Cardiac fibroblast (primary cell): ENCODE measurements around the gene REC8.
A peak's percentile ranks its signal among the peaks of the same experiment; 100 is the strongest.

ENCODE experiments used
- DNase-seq, 2 donors: peaks; one replicate each; pipeline versions ENCODE4 v3.0.0 to v3.0.0-alpha.2; 2010; ENCODE audit warnings: low read depth in 2 of 2
- H3K4me3 ChIP-seq, 2 donors: replicated peaks in 1 of 2; 1 replicate in 1 of 2; 2 replicates in 1 of 2; pipeline ENCODE4 v1.5.1; 2011; ENCODE audit warnings: low read depth in 2 of 2, low read length in 2 of 2, mild to moderate bottlenecking in 2 of 2, moderate library complexity in 1 of 2
- CTCF ChIP-seq: IDR thresholded peaks from one replicate; pipeline ENCODE4 v1.5.1; 2011; ENCODE audit warnings: low read depth, mild to moderate bottlenecking, low read length, inconsistent platforms

The REC8 gene

GRCh38 chr14:24183014-24183481 is 11.2 kb downstream of the REC8 start:
- no peak overlapping the region for H3K4me3 ChIP-seq
- TF ChIP-seq CTCF, result no peak
- DNase-seq, result no peak

GRCh38 chr14:24184104-24184970 is 12.5 kb downstream of the REC8 start:
- no peak overlapping the region for H3K4me3 ChIP-seq
- TF ChIP-seq CTCF, result no peak
- no peak for DNase-seq

- no peak overlapping the region for H3K4me3 ChIP-seq
- no peak for TF ChIP-seq CTCF
Measured at GRCh38 chr14:24185026-24185425, 13.1 kb downstream of the REC8 start.

GRCh38 chr14:24185741-24186140 is 13.9 kb downstream of the REC8 start:
- TF ChIP-seq CTCF, result no peak
- H3K4me3 ChIP-seq, result no peak overlapping the region
- no peak for DNase-seq

More at GRCh38 chr14:24185026-24185425, 13.1 kb downstream of the REC8 start:
- no peak for DNase-seq

- TF ChIP-seq CTCF, result no peak
- H3K4me3 ChIP-seq, result no peak overlapping the region
Measured at GRCh38 chr14:24186831-24187538, 15.1 kb downstream of the REC8 start.

GRCh38 chr14:24187539-24187915 is 15.6 kb downstream of the REC8 start:
- no peak for TF ChIP-seq CTCF
- DNase-seq, result no peak
- peak overlapping the region in 1 of 2 donors; percentile 78 for H3K4me3 ChIP-seq

More at GRCh38 chr14:24186831-24187538, 15.1 kb downstream of the REC8 start:
- no peak for DNase-seq
